ENCODE measurements around the gene CTXN1. TPM values are rescaled to one million over a fixed set of nuclear protein-coding genes. Genes with fewer than 3 reads are reported as not detected.

The CTXN1 gene
- total and polyA plus RNA-seq, 2 of the 4 experiments (the other 2 are of a cell fraction): 0.36 to 7.4 TPM

DNA sequence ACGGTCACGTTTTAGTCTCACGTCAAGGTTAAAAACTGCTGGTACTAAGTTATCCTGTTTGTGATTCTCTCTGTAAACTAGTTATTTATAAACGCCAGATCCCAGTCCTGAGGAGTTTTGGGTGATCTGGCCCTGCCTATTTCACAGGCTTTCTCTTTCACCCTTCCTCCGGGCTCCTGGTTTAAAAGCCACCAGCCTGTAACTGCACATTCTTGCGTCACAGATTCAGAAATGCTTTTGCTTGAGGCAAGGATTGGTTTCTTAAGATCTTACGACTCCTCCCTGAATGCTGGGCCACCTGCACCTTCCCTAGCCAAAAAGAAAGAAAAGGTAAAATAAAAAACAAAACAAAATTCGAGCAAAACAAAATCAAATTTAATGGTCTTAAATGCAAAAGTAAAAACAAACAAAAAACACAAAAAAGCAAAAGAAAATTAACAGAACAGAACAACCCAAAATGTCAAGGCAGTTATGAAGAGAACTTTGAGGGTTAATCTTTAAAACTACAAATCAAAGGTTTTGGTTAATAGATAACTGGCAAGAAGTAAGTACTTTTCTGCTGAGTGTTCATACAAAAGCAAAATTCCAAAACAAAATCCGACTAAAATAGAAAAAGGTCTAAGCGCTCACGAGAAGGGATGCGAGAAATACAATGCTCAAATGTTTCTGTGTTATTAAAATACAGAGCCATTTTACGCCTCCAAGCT, 36.1 kb upstream of the CTXN1 start:
- Histone ChIP-seq H3K36me3 (ENCODE audit: control insufficient read depth, insufficient read depth, low read length) (peaks cover 53% of the 10 kb centered on the region), H3K4me2 (ENCODE audit: low read depth, low read length) (no peak overlapping the region), H3K4me1 (ENCODE audit: control insufficient read depth, insufficient read depth, low read length) (no peaks in the 10 kb centered on the region), H3K14ac (replicated peaks; ENCODE audit: low read depth, low read length) (no peak overlapping the region), H3K56ac (ENCODE audit: extremely low read depth, insufficient read depth, low read length) (no peak overlapping the region), H4K91ac (ENCODE audit: insufficient read depth, low read depth, low read length) (no peak overlapping the region), H3K9me1 (ENCODE audit: insufficient read depth, low read length) (no peaks in the 10 kb centered on the region), H2BK20ac (ENCODE audit: low read depth, low read length) (no peak overlapping the region), H4K20me1 (ENCODE audit: insufficient read depth, low read length) (peaks cover 7% of the 10 kb centered on the region; the same call in 1 of the 2 replicates), H2BK5ac (ENCODE audit: low read depth, low read length, poor library complexity, severe bottlenecking) (no peak overlapping the region), H2AK5ac (ENCODE audit: low read depth, low read length) (no peak overlapping the region), H3K4ac (ENCODE audit: low read depth, low read length) (no peak overlapping the region), H4K8ac (ENCODE audit: low read depth in 2 of 2, low read length in 2 of 2) (no peak overlapping the region), H2BK15ac (ENCODE audit: low read depth, low read length) (no peak overlapping the region), H3K79me1 (ENCODE audit: low read depth in 1 of 2, low read length in 2 of 2) (peaks cover under 1 to 3% of the 10 kb centered on the region in 2 experiments; a peak in 1 of 4 replicates), H4K5ac (ENCODE audit: low read depth, low read length) (no peak overlapping the region), H3K4me3 (ENCODE audit: insufficient read depth, low read depth, low read length) (no peak overlapping the region), H3K27me3 (ENCODE audit: control insufficient read depth, insufficient read depth, low read length) (no peaks in the 10 kb centered on the region), H3K27ac (ENCODE audit: insufficient read depth, low read length) (no peak overlapping the region), H3K9ac (ENCODE audit: low read depth, low read length) (no peak overlapping the region), H3K9me3 (ENCODE audit: control insufficient read depth, insufficient read depth, low read length) (no peaks in the 10 kb centered on the region), H2AK9ac (replicated peaks; ENCODE audit: low read depth, low read length, poor library complexity) (no peak overlapping the region), H3K23ac (ENCODE audit: low read depth, low read length) (no peak overlapping the region), H2AFZ (replicated peaks; ENCODE audit: low read length, poor library complexity) (no peak overlapping the region), H2BK120ac (ENCODE audit: low read depth, low read length) (no peak overlapping the region), H3K18ac (ENCODE audit: low read depth, low read length) (no peak overlapping the region)
- dilution Hi-C loops (cut with HindIII; ENCODE audit: low sequenced_read_pairs, unreplicated experiment) (no loop called here), in situ Hi-C loops (cut with MboI; ENCODE audit: low sequenced_read_pairs) (no loop called here), intact Hi-C loops (cut with micrococcal nuclease) (no loop called here)
- ATAC-seq (ENCODE audit: low read depth) (no peak), DNase-seq (no peak)
- CTCF ChIA-PET: no interaction called here
- no TSS peak for BruUV-seq (replicated peaks)
- TF ChIP-seq CEBPB (IDR thresholded peaks at IDR 0.05; ENCODE audit: low read depth, low read length): 0 out of 2 replicates have a peak, but pooled peaks have one; percentile 10
- TF ChIP-seq RFX5 (IDR thresholded peaks at IDR 0.05; ENCODE audit: low read depth, low read length): no peak
- TF ChIP-seq BHLHE40 (IDR thresholded peaks at IDR 0.05; ENCODE audit: low read depth, low read length): no peak
- TF ChIP-seq, protein P1, sequence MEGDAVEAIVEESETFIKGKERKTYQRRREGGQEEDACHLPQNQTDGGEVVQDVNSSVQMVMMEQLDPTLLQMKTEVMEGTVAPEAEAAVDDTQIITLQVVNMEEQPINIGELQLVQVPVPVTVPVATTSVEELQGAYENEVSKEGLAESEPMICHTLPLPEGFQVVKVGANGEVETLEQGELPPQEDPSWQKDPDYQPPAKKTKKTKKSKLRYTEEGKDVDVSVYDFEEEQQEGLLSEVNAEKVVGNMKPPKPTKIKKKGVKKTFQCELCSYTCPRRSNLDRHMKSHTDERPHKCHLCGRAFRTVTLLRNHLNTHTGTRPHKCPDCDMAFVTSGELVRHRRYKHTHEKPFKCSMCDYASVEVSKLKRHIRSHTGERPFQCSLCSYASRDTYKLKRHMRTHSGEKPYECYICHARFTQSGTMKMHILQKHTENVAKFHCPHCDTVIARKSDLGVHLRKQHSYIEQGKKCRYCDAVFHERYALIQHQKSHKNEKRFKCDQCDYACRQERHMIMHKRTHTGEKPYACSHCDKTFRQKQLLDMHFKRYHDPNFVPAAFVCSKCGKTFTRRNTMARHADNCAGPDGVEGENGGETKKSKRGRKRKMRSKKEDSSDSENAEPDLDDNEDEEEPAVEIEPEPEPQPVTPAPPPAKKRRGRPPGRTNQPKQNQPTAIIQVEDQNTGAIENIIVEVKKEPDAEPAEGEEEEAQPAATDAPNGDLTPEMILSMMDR (conservative IDR thresholded peaks at IDR 0.05; ENCODE audit: low read depth, low read length): no peak
- TF ChIP-seq, protein P2, sequence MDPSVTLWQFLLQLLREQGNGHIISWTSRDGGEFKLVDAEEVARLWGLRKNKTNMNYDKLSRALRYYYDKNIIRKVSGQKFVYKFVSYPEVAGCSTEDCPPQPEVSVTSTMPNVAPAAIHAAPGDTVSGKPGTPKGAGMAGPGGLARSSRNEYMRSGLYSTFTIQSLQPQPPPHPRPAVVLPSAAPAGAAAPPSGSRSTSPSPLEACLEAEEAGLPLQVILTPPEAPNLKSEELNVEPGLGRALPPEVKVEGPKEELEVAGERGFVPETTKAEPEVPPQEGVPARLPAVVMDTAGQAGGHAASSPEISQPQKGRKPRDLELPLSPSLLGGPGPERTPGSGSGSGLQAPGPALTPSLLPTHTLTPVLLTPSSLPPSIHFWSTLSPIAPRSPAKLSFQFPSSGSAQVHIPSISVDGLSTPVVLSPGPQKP (IDR thresholded peaks at IDR 0.05; ENCODE audit: borderline replicate concordance, low read depth, low read length): no peak
- POLR2A ChIA-PET (ENCODE audit: unreplicated experiment): no interaction called here
- 96% methylated on average over 4 of the region's 13 CpGs; no CpG with 5 or more reads in 1 of the 2 experiments for WGBS, 2 experiments (ENCODE audit: extremely low coverage in 2 of 2, insufficient read length in 1 of 2)

Data from IMR-90 (cell line).